NCI-H187 treated with DMSO at 0.1 percent for 48 hours (cell line): ENCODE measurements around the gene SYT6.

ENCODE experiments used
- DNase-seq: peaks from one replicate; lab custom pipeline; 2025; lab: John Stamatoyannopoulos, UW

Gene SYT6

DNA sequence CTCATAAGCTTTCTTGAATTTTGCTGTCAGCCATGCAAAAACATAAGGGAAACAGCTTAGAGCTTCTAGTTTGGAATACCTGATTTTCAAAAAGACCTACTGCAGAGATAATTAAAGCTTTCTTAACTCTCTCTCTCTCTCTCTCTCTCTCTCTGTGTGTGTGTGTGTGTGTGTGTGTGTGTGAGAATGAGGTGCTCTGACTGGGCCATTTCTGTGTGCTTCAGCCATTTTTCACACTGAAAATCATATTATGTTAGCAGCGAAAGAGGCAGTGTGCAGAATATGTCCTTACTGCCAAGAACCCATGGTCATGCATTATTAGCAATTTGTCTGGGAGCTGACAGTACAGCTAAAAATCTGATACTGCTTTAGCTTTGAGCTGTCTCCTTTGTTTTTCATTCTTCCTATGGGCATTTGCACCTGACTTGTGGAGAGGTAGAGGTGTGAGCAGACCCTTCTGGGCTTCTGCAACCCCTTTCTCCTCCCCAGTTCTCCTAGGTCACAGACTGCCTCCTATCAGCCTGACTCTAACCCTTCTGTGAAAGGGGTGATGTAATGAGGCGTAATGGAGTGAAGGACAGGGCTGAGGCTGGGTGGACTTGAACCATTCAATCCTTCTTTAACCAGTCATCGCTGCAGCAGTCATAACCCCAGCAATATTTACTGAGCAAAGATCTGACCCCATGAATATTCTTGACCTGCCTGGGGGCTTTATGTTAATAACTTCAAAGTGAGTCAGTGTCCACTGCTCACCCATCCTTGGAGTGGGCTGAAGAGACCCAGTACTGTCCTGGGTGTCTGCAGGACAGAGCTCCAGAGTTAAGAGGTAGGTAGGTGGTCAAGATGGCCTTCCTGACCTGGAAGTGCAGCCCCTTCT lies 61.2 kb downstream of the SYT6 start:
- no peak for DNase-seq

DNA sequence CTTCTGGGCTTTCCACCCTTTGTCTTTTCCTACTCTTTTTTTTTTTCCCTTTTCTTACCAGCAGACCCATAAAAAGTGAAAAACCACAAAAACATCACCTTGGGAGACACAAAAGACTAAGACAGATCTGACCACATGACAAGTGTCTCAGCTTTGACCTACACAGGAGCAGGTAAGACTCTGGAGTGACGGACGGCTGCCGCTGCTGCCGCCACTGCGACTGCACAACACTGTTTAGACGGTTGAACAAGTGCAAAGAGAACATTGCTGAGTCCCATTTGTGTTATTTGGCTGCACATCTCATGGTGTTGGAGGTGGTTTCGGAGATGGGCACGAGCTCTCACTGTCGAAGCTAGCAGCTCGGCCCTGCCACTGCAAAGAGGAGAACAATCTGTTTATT lies 62.0 kb downstream of the SYT6 start:
- DNase-seq: no peak

GRCh38 chr1:114090738-114091505 lies 62.7 kb downstream of the SYT6 start:
- no peak for DNase-seq

GRCh38 chr1:114089502-114090138 lies 64.0 kb downstream of the SYT6 start:
- DNase-seq: no peak

DNA sequence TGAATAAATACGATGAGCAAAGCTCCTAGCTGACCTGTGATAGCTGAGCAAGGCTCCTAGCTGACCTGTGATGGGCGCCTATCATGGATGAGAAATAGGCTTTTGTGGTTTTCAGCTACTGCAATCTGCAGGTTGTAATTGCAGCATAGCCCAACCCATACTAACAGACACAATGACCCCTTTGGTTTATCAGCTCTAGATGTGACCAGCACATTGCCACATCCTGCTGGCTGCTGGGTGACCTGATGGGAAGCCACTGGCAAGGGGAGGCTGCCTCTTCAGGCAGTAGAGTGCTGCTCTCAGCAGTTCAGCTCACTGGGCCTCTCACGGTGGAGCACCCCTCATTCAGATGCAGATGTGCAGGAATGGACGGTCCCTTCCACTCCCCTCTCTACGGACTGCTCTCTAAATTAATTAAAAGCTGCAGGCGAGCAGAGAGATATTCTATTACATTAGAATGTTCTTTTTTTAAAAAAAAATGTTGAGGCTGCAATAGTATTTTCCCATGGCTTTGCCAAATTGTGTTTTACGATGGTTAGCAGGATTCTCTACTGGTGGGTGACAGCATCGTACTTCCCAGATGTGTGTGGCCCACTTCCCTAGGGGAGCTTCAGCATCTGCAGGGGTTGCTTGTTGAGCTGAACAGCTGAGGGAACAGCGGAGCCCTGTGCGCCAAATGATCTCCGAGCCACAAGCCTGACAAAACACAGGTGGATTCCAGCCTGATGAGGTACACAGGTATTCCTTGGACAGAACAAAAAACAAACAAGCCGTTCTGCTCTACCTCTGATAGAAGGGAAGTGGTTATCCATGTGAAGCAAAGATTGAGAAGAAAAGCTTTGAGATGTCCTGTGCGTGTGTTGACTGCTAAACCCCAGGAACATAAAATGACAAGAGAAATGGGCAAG lies 65.0 kb downstream of the SYT6 start:
- DNase-seq: no peak

DNA sequence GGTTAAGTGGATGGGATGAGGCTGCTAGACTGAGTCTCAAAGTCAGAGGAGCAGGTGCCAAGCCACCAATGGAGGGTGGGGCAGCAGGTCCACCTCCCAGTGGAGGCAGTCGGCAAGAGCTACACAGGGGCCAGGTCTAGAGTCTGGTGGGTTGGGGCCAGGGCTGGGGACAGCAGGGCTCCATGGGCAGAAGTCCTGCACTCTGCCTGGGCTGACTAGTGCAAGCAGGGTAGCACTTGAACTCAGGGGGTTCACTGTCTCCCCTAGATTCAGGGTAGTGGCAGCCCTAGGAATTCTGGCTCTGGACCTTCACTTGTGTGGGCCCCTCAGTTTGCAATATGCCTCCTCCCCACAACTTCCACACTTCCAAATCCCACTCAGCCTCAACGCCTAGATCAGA lies 66.2 kb downstream of the SYT6 start:
- no peak for DNase-seq

DNA sequence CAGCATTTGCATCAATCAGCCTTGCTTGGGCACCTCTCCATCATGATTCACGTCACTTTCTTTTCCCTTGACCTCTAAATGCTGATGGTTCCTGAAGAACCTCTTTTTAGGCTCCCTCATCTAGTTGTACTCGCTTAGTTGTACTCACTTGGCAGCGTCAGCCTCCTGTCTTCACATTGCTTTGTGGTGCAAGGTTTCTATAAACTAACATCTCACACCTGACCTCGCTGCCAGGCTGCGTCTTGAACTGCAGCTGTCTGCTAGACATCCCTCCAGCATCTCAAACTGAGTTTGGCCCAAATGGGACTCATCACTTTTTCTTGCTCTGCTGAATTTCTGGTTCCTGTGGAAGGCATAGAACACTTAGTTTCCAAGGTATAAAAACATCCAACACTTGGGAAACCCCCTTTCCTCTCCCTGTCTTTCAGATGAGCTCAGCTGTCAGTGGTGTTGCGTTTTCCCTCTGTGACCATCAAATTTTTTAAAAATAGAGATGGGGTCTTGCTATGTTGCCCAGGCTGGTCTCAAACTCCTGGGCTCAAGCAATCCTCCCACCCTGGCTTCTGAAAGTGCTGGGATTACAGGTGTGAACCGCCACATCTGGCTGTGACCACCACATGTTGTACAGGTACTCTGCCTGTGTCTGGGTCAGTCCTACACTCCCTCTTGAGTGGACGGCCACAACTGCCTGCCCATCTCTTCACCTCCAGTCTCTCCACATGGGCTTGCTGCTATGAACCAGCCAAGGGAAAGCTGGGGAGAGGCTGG lies 66.9 kb downstream of the SYT6 start:
- no peak for DNase-seq

DNA sequence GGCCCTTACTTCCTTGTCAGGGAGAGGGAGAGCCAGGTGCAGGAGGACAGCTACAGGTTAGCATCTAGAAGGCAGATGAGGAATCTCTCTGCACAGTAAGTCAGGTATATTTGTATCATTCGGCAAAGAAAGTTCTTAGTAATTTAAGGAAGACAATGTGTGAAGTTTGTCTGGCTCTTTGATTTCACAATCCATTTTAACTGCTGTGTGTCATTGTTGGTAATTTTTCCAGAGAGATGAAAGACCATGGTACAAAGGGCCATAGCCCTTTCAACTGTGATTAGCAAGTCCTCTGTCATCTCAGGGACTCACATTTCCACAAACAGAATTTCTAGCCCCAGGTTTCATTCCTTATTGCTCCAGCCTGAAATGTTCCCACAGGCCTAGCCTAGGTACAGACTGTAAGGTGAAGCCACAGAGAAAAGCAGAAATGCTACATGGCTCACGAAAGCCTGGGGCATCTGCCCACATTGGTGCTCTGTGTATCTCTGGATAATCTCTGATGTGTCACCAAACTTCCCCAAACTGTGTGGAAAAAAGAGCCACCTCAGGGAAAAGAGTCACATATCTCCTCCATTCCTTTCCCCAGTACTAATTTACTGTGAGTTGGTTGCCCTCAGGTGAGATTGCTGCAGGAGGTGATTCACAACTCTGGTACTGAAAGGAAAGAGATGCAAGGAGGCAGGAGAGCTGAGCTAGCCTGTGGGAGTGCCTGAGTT lies 70.6 kb downstream of the SYT6 start:
- DNase-seq: no peak

GRCh38 chr1:114082304-114082630 lies 71.4 kb downstream of the SYT6 start:
- DNase-seq: no peak

DNA sequence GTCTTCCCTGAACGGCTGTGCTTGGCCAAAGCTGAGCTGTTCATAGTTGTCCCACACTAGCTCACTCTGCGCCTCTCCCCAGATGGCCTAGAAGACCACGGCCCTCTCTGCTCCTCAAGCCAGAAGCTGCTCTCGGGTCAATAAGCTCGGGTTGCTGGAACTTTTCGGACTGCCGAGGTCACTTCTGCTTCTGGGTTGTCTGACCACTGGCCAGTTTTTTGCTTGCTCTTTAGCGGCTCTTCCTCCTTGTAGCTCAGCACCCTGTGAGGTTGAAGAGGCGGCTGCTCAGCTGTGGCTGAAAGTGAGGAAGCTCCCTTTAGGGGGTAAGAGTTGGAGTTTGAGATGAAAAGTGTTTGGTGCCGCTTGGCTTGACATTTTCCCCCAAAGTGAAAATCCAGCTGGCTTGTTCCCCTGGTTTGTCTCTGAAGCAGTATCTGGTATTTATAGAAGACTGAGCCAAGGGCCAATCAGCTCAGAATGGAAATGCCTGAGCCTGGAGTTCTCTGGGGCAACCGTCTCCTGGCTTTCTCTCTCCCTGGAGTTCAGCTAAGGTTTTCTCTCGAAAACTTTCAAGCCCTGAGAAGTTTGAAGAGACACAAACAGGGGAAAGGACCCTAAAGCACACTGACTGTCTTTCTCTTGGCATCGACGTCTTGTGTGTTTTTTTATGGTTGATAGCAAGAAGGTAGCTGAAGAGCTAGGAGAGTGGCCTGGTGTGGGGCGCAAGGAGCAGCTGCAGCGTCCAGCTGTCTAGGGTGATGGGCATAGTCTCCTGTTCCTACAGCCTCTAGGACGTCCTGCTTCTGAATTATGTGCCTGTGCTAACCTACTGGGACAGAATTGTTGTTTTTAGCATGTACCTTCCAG lies 72.0 kb downstream of the SYT6 start:
- no peak for DNase-seq

GRCh38 chr1:114080511-114081436 lies 72.9 kb downstream of the SYT6 start:
- DNase-seq: no peak

GRCh38 chr1:114079596-114080190 lies 74.0 kb downstream of the SYT6 start:
- peak; percentile 88 for DNase-seq

DNA sequence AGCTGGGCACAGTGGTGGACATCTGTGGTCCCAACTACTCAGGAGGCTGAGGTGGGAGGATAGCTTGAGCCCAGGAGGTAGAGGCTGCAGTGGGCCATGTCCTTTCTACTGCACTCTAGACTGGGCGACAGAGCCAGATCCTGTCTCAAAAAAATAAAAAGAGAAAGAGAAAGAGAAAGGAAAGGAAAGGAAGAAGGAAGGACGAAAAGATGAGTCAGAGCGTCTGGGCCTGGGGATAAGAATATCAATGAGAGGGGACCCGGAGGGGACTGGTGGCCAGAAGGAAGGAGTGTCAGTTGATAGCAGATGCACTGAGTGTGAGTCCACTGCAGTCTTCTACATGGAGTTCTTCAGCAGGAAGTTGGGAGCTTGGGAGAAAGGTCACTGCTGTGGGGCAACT lies 75.6 kb downstream of the SYT6 start:
- DNase-seq: no peak

DNA sequence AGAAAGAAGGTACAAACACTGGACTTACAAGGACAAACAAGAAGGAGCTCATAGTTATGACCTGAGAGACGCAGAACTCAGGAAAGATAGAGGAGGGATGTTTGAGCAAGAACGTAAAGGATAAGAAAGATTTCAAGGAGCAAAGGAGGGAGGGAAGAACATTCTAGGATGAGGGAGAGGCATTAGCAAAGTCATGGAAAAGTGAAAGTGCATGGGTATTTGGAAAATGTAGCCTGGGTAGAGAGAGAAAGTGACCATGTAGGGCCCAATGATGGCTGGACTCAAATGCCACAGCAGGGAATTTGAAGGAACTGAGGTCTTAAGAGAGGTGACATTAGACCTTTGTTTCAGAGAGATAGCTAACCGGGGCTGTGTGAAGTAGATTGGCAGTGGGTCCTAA lies 76.5 kb downstream of the SYT6 start:
- no peak for DNase-seq

DNA sequence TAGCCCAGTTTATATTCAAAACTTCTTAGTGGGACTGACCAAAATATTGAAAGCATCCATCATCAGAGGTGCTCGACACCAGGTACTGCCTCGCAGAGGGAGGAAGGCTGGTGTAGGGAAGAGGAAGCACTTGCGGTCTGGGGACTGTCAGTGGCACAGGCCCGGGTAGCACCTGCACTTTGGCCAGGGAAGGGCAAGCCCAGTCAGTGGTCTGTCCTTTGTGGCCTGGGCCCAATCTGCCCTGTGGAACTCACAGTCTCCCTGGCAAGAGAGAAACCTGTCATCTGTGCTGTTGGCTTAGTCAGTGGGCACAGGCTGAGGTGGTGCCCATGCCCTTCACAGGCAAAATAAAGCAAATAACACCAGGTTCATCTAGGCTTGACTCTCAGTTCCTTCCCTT lies 77.4 kb downstream of the SYT6 start:
- DNase-seq: no peak

- DNase-seq: no peak
Observed at GRCh38 chr1:114075546-114076242, 78.0 kb downstream of the SYT6 start.

GRCh38 chr1:114075105-114075504 lies 78.6 kb downstream of the SYT6 start:
- DNase-seq: no peak
